AG04450 (cell line): Measurements from ENCODE around the gene MAGOH. TPM values are rescaled to one million over a fixed set of nuclear protein-coding genes. Genes with fewer than 3 reads are reported as not detected.

Experiments
- CTCF ChIA-PET: fragments of 300-600, 350-600 bp; formaldehyde crosslinking; extraction: SDS; loops from one replicate; lab custom pipeline; 2022; ENCODE audit warnings: antibody characterized with exemption, inconsistent platforms; lab: Charles Lee
- POLR2A ChIA-PET: fragments of 350-600 bp; formaldehyde crosslinking; extraction: SDS; loops from one replicate; lab custom pipeline; 2021; ENCODE audit warnings: antibody characterized with exemption, inconsistent platforms; lab: Yijun Ruan, JAX
- DNase-seq: peaks from one replicate; pipeline ENCODE4 v3.0.0-alpha.2; 2011; ENCODE audit warnings: low read depth, low spot score
- H3K27ac ChIP-seq: one replicate; pipeline ENCODE4 v1.5.1; 2012; ENCODE audit warnings: low read depth, low read length, control low read depth
- H3K27me3 ChIP-seq: one replicate; pipeline ENCODE4 v1.6.0; 2012; ENCODE audit warnings: low read length; ENCODE audit not compliant: control insufficient read depth, insufficient read depth
- H3K4me3 ChIP-seq: 2 replicates; pipeline ENCODE4 v1.5.1; 2011; ENCODE audit warnings: mild to moderate bottlenecking, low read depth, low read length, control low read depth
- H3K9me3 ChIP-seq: 2 replicates; pipeline ENCODE4 v1.5.1; 2012; ENCODE audit warnings: low read length; ENCODE audit not compliant: control insufficient read depth, insufficient read depth
- polyA plus RNA-seq: library from polyadenylated mRNA; depleted of rRNA; stranded (reverse); fragments of >200 nt; gene quantifications from 2 replicates; pipeline ENCODE4 v1.2.3, GENCODE V29; 2011
- TF ChIP-seq, protein P1 (sequence below): IDR thresholded peaks from 2 replicates; pipeline ENCODE4 v1.5.1; 2011; ENCODE audit warnings: low read depth, low read length, control low read depth, inconsistent platforms

Gene MAGOH
- polyA plus RNA-seq, 1 experiment: 37.6 TPM

DNA sequence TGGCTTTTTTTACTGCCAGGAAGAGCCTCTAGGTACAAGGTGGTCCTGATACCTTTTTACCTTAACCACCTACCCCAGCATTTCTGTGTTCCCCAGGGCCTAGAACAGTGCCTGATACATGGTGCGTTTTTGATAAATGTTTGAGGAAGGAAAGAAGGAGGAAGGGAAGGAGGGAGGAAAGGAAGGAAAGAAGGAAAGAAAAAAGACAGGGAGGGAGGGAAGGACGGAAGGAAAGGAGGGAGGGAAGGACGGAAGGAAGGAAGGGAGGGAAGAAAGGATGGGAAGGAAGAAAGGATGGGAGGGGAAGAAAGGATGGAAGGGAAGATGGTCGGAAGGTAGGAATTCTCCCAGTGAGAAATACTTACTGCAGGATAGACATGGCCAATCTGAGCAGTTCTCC lies 12.0 kb upstream of the MAGOH start:
- no peak for DNase-seq
- CTCF ChIA-PET: interaction anchor here (1.3 kb wide), 1 partner anchor 12 kb away, joined by 3 read pairs; no protein-coding TSS in a partner anchor
- Histone ChIP-seq H3K4me3 (no peak overlapping the region), H3K9me3 (no peaks in the 10 kb centered on the region), H3K27me3 (no peaks in the 10 kb centered on the region), H3K27ac (no peak overlapping the region)
- TF ChIP-seq, protein P1, sequence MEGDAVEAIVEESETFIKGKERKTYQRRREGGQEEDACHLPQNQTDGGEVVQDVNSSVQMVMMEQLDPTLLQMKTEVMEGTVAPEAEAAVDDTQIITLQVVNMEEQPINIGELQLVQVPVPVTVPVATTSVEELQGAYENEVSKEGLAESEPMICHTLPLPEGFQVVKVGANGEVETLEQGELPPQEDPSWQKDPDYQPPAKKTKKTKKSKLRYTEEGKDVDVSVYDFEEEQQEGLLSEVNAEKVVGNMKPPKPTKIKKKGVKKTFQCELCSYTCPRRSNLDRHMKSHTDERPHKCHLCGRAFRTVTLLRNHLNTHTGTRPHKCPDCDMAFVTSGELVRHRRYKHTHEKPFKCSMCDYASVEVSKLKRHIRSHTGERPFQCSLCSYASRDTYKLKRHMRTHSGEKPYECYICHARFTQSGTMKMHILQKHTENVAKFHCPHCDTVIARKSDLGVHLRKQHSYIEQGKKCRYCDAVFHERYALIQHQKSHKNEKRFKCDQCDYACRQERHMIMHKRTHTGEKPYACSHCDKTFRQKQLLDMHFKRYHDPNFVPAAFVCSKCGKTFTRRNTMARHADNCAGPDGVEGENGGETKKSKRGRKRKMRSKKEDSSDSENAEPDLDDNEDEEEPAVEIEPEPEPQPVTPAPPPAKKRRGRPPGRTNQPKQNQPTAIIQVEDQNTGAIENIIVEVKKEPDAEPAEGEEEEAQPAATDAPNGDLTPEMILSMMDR: no peak
- POLR2A ChIA-PET: no interaction called here

DNA sequence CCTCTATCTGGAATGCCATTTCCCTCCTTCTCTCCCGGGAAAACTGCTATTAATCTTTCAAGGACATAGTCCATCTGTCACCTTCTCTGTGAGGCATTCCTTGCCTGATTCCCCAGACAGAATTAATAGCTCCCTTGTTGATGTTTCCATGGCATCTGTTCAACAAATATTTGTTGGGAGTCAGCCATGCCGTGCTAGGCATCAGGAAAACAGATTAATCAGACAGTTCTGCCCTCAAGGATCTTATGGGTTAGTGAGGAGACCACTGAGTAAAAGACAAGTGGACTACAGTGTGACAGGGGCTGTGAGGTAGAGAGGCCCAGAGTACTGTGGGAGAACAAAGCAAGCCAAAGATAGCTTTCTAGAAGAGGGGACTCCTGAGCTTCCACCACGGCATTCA lies 11.4 kb upstream of the MAGOH start:
- Histone ChIP-seq H3K27me3 (no peaks in the 10 kb centered on the region), H3K9me3 (no peaks in the 10 kb centered on the region), H3K27ac (no peak overlapping the region), H3K4me3 (no peak overlapping the region)
- POLR2A ChIA-PET: no interaction called here
- DNase-seq: no peak
- TF ChIP-seq, protein P1: no peak
- CTCF ChIA-PET: interaction anchor here (1.3 kb wide), 1 partner anchor 13 kb away, joined by 3 read pairs; no protein-coding TSS in a partner anchor

DNA sequence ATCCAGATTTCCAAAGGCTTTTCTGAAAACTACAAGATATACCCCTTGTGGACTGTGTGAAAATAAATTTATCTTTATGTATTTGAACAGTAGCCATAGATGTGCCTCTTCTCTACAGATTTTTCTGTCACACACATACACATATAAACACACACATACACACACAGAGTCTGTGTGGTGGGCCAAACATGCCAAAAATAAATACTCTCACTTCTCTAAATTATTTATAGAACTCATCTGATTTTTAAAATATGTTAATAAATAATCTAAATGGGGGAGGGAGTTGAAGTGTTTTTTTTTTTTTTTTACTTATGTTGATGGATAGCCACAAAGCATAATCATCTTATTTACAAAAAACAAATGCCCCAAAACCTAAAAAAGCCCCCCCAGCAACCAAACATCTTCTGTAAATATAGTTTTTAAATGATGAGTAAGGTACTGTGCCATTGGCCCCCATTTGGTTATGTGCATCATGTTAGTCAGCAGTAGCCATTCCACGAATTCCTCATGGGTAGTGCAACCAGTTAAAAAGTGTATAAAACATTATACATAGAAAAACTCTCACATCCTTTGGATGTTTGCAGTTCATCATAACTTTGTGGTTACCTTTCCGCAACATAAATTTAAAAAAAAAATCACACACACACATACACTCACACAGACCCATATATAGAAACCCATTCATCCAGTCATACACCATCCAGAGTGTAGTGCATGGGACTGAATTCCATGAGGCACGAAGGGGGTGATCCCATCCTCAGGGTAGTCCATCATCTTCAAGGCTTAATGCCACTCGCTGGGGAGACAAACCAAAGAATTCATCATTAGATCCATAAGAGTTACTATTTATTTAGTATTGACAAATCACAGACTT lies 8.2 kb upstream of the MAGOH start:
- ChIA-PET POLR2A (no interaction called here), CTCF (no interaction called here)
- no peak overlapping the region for H3K4me3 ChIP-seq
- TF ChIP-seq, protein P1: no peak
- DNase-seq: peak; percentile 91
- H3K27me3 ChIP-seq: no peaks in the 10 kb centered on the region
- peak overlapping the region; percentile 75 for H3K27ac ChIP-seq
- no peaks in the 10 kb centered on the region for H3K9me3 ChIP-seq

DNA sequence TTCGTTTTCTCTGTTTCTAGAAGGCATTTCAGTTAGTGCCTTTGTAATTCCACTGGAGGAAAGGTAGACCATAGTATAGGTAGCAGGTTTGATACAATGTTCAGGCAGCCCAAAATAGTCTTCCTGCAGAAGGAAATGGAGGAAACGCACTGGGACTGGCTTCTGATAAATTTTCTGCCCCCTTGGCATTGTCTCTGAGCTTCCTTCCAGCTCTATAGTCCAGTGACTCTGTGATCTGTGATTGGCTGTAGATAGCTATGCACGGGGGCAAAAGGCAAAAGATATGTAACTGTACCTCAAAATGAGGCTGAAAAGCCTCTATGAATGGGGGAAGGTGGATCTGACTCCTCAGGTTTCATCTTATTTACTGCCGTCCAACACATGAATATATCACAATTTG lies 5.8 kb upstream of the MAGOH start:
- no peak for DNase-seq

DNA sequence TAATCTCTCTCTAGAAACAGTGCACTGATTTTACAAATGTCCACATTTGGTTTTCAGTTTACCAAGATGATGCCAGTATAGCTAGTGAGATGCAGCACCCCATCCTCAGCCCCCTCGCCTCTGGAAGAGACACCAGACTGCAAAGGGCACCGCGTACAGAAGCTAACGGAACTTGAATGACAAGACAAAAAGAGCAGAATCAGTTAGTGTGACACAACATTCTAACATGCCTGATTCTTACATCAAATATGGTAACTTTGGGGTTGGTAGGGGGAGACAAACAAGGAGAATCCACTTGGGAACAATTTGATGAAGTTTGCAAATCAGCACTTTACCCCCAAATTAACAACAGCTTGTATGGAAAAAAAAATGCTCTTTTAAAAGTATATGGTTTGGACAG lies 4.1 kb upstream of the MAGOH start:
- DNase-seq: no peak
- Histone ChIP-seq H3K4me3 (no peak overlapping the region), H3K9me3 (peaks cover 3% of the 10 kb centered on the region; the same call in 1 of the 2 replicates), H3K27ac (no peak overlapping the region), H3K27me3 (no peaks in the 10 kb centered on the region)
- POLR2A ChIA-PET: no interaction called here
- CTCF ChIA-PET: no interaction called here
- TF ChIP-seq, protein P1: no peak

More for the DNA sequence above, 5.8 kb upstream of the MAGOH start:
- Histone ChIP-seq H3K27ac (no peak overlapping the region), H3K9me3 (no peaks in the 10 kb centered on the region), H3K27me3 (no peaks in the 10 kb centered on the region), H3K4me3 (no peak overlapping the region)
- CTCF ChIA-PET: no interaction called here
- POLR2A ChIA-PET: no interaction called here
- TF ChIP-seq, protein P1: no peak
